Measurements from ENCODE around the gene GALNS.

Gene GALNS

GRCh38 chr16:88790312-88791211 lies 66.2 kb downstream of the GALNS start:
- TF ChIP-seq USF1 (IDR thresholded peaks at IDR 0.05) (no peak), MAX (IDR thresholded peaks at IDR 0.05) (no peak), TAF1 (IDR thresholded peaks at IDR 0.05; ENCODE audit: low read depth) (no peak), EGR1 (IDR thresholded peaks at IDR 0.05) (no peak), REST (IDR thresholded peaks at IDR 0.05; ENCODE audit: low read depth) (no peak), RAD21 (IDR thresholded peaks at IDR 0.05; ENCODE audit: low read depth) (no peak), FOXM1 (IDR thresholded peaks at IDR 0.05; ENCODE audit: borderline replicate concordance, low read depth) (no peak)

GRCh38 chr16:88789594-88789993 lies 67.2 kb downstream of the GALNS start:
- TF ChIP-seq TCF12 (IDR thresholded peaks at IDR 0.05; ENCODE audit: low read depth) (no peak), TAF1 (IDR thresholded peaks at IDR 0.05; ENCODE audit: low read depth) (no peak), FOXM1 (IDR thresholded peaks at IDR 0.05; ENCODE audit: borderline replicate concordance, low read depth) (no peak), CREB1 (IDR thresholded peaks at IDR 0.05; ENCODE audit: low read depth) (no peak), NFIC (IDR thresholded peaks at IDR 0.05) (no peak)

GRCh38 chr16:88787579-88788314 lies 69.0 kb downstream of the GALNS start:
- no peak for TF ChIP-seq EGR1 (IDR thresholded peaks at IDR 0.05)
- no peak for TF ChIP-seq TAF1 (IDR thresholded peaks at IDR 0.05; ENCODE audit: low read depth)
- no peak for TF ChIP-seq YY1 (IDR thresholded peaks at IDR 0.05; ENCODE audit: low read depth)
- TF ChIP-seq FOXM1 (IDR thresholded peaks at IDR 0.05; ENCODE audit: borderline replicate concordance, low read depth): no peak
- TF ChIP-seq CREB1 (IDR thresholded peaks at IDR 0.05; ENCODE audit: low read depth): no peak
- no peak for TF ChIP-seq ZBTB7A (IDR thresholded peaks at IDR 0.05; ENCODE audit: low read depth)
- no peak for TF ChIP-seq RAD21 (IDR thresholded peaks at IDR 0.05; ENCODE audit: low read depth)
- no peak for TF ChIP-seq MAX (IDR thresholded peaks at IDR 0.05)
- no peak for TF ChIP-seq EP300 (IDR thresholded peaks at IDR 0.05; ENCODE audit: borderline replicate concordance)
- TF ChIP-seq REST (IDR thresholded peaks at IDR 0.05; ENCODE audit: low read depth): no peak
- no peak for TF ChIP-seq CEBPB (IDR thresholded peaks at IDR 0.05)
- no peak for TF ChIP-seq USF1 (IDR thresholded peaks at IDR 0.05)
- no peak for TF ChIP-seq NFIC (IDR thresholded peaks at IDR 0.05)
- no peak for TF ChIP-seq TCF12 (IDR thresholded peaks at IDR 0.05; ENCODE audit: low read depth)
- TF ChIP-seq TEAD4 (IDR thresholded peaks at IDR 0.05): no peak

GRCh38 chr16:88785106-88785924 lies 71.4 kb downstream of the GALNS start, which contains the start of gene PIEZO1:
TSS of gene PIEZO1 (minus strand) at chr16:88785220. CDS start at chr16:88784964, 256 bp downstream.
- TF ChIP-seq YY1 (IDR thresholded peaks at IDR 0.05; ENCODE audit: low read depth) (no peak), MAX (IDR thresholded peaks at IDR 0.05) (0 out of 2 replicates have a peak, but pooled peaks have one; percentile 23), RAD21 (IDR thresholded peaks at IDR 0.05; ENCODE audit: low read depth) (peak; percentile 88), EGR1 (IDR thresholded peaks at IDR 0.05) (peak; percentile 62; the same call in 1 of the 2 replicates), USF1 (IDR thresholded peaks at IDR 0.05) (no peak), ZBTB7A (IDR thresholded peaks at IDR 0.05; ENCODE audit: low read depth) (peak; percentile 78)
